ENCODE results near the gene RAD51B. TPM values are rescaled to one million over a fixed set of nuclear protein-coding genes. Genes with fewer than 3 reads are reported as not detected.

The RAD51B gene
- total RNA-seq, 1 donor from 2014 or later = 26.1 TPM

DNA sequence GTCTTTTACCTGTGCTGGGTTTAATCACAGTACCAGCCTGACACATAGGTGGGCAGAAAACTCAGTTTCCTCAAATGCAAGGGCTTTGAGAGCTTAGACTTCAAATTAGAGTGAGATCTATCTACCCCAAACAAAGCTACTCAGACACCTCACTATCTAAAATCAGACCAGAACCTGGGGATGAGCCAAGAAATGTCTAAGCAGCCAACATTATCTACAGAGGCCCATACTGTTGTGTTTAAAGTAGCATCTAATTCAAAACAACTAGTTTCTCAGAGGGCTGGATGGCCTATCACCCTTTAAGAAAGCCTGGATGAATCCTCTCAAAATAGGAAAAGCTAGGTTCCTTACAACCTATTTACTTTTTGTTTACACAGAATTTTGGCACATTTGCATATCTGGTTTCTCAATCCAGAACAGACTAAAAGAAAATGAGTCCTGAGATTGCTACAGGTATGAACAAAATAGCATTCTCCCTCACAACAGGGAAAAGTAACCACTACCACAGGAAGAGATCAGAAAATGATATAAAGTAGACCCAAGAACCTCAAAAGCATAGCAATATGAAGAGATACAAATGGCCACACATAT lies 830.9 kb downstream of the RAD51B start:
- H3K4me1 Mint-ChIP-seq (ENCODE audit: low read depth) = peaks cover 11% of the 10 kb centered on the region
- H3K4me3 Mint-ChIP-seq = no peak overlapping the region
- no peaks in the 10 kb centered on the region for H3K9me3 Mint-ChIP-seq
- H3K36me3 Mint-ChIP-seq (ENCODE audit: low read depth) = no peaks in the 10 kb centered on the region
- no peak for DNase-seq (ENCODE audit: low spot score)
- no peak overlapping the region for H3K27ac Mint-ChIP-seq
- peaks cover 3% of the 10 kb centered on the region for H3K27me3 Mint-ChIP-seq (ENCODE audit: insufficient read depth)
- intact Hi-C loops (cut with micrococcal nuclease) = no loop called here

- Mint-ChIP-seq H3K4me3 (no peak overlapping the region), H3K9me3 (no peaks in the 10 kb centered on the region), H3K27me3 (ENCODE audit: insufficient read depth) (peaks cover 3% of the 10 kb centered on the region), H3K4me1 (ENCODE audit: low read depth) (peaks cover 11% of the 10 kb centered on the region), H3K36me3 (ENCODE audit: low read depth) (no peaks in the 10 kb centered on the region), H3K27ac (no peak overlapping the region)
- DNase-seq (ENCODE audit: low spot score) = no peak
- intact Hi-C loops (cut with micrococcal nuclease) = no loop called here
Measured at GRCh38 chr14:68651075-68651474, 831.5 kb downstream of the RAD51B start.

DNA sequence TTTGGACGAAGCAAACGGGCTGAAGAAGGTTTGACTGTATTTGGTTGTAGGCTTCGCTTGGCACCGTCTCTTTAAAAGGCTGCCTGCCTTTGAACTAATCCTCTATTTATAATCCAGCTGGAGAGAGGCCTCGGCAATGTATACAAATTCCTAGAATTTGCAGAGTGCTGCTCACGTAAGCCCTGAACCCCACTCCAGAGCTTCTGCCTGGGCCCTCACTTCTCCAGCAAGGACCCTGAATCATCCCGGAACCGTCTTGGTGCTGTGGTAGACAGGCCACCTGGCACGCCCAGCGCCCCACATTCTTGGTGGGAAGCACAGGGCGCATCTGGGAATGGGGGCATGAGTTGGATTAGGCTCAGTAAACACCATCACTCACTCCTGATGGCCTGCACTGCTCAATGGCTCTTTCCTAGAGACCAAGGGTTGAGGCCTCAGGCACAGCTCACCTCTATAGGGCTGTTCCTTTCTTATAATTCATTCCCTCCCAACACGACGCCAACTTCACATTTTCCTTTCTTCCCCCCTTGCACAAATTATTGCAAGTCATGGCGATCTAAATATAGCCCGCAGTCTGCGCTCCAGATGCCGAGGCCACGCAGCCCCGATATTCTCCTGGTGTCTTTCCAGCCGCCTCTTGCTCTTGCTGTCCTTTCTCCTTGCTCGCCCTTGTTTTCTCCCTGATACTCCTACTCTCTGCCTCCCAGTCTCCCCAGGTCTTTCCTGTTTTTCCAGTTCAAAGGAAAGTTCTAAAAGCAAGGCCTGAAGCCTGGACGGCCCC lies 832.3 kb downstream of the RAD51B start:
- Mint-ChIP-seq H3K27me3 (ENCODE audit: insufficient read depth) (no peaks in the 10 kb centered on the region), H3K9me3 (no peaks in the 10 kb centered on the region), H3K27ac (no peak overlapping the region), H3K36me3 (ENCODE audit: low read depth) (no peaks in the 10 kb centered on the region), H3K4me3 (no peak overlapping the region), H3K4me1 (ENCODE audit: low read depth) (peaks cover 11% of the 10 kb centered on the region)
- no peak for DNase-seq (ENCODE audit: low spot score)
- intact Hi-C loops (cut with micrococcal nuclease) = no loop called here

- Mint-ChIP-seq H3K9me3 (no peaks in the 10 kb centered on the region), H3K4me1 (ENCODE audit: low read depth) (peaks cover 11% of the 10 kb centered on the region), H3K27me3 (ENCODE audit: insufficient read depth) (no peaks in the 10 kb centered on the region), H3K4me3 (no peak overlapping the region), H3K36me3 (ENCODE audit: low read depth) (no peaks in the 10 kb centered on the region), H3K27ac (no peak overlapping the region)
- DNase-seq (ENCODE audit: low spot score) = no peak
- intact Hi-C loops (cut with micrococcal nuclease) = no loop called here
Measured at GRCh38 chr14:68652433-68652690, 832.8 kb downstream of the RAD51B start.

DNA sequence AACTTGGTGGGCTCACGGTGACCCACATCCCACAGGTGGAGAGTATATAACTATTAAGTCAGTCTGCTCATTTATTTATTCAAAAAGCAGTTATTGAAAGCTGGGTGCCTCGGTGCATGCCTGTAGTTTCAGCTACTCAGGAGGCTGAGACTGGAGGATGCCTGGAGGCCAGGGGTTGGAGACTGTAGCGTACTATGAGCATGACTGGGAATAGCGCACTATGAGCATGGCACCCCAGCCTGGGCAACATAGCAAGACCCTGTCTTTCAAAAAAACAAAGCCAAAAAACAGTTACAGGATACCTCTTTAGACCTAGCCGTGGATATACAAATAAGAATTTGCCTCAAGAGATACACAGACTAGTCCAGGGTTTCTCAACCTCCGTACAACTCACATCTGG lies 833.5 kb downstream of the RAD51B start:
- no peak for DNase-seq (ENCODE audit: low spot score)
- intact Hi-C loops (cut with micrococcal nuclease) = no loop called here
- Mint-ChIP-seq H3K4me1 (ENCODE audit: low read depth) (peaks cover 11% of the 10 kb centered on the region), H3K4me3 (no peak overlapping the region), H3K9me3 (no peaks in the 10 kb centered on the region), H3K36me3 (ENCODE audit: low read depth) (no peaks in the 10 kb centered on the region), H3K27ac (no peak overlapping the region), H3K27me3 (ENCODE audit: insufficient read depth) (no peaks in the 10 kb centered on the region)

DNA sequence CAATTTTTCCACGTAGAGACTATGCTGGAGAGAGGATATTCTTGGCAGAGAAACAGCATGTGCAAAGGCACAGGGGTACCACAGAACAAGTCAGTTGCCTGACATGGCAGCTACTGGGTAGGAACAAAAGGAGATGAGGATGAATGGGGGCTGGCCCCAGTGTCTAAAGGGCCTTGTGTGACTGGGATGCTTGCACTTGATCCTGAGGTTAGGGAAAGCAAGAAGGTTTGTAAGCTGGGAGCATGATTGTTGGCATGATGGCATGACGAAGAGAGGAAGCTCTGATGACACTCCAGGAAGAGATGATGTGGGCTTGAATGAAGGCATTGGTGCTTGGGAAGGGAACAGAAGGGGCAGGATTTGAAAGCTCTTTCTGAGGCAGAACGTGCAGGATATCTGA lies 834.2 kb downstream of the RAD51B start:
- H3K9me3 Mint-ChIP-seq = no peaks in the 10 kb centered on the region
- DNase-seq (ENCODE audit: low spot score) = no peak
- no peak overlapping the region for H3K4me3 Mint-ChIP-seq
- no peaks in the 10 kb centered on the region for H3K36me3 Mint-ChIP-seq (ENCODE audit: low read depth)
- H3K27me3 Mint-ChIP-seq (ENCODE audit: insufficient read depth) = peaks cover 1% of the 10 kb centered on the region
- intact Hi-C loops (cut with micrococcal nuclease) = no loop called here
- H3K4me1 Mint-ChIP-seq (ENCODE audit: low read depth) = peaks cover 11% of the 10 kb centered on the region
- no peak overlapping the region for H3K27ac Mint-ChIP-seq

- H3K4me3 Mint-ChIP-seq = no peak overlapping the region
- H3K4me1 Mint-ChIP-seq (ENCODE audit: low read depth) = peaks cover 11% of the 10 kb centered on the region
- H3K27ac Mint-ChIP-seq = no peak overlapping the region
- intact Hi-C loops (cut with micrococcal nuclease) = no loop called here
- no peak for DNase-seq (ENCODE audit: low spot score)
- peaks cover 1% of the 10 kb centered on the region for H3K27me3 Mint-ChIP-seq (ENCODE audit: insufficient read depth)
- H3K36me3 Mint-ChIP-seq (ENCODE audit: low read depth) = no peaks in the 10 kb centered on the region
- no peaks in the 10 kb centered on the region for H3K9me3 Mint-ChIP-seq
Measured at GRCh38 chr14:68654471-68654941, 834.9 kb downstream of the RAD51B start.

- Mint-ChIP-seq H3K4me3 (no peak overlapping the region), H3K36me3 (ENCODE audit: low read depth) (no peaks in the 10 kb centered on the region), H3K9me3 (no peaks in the 10 kb centered on the region), H3K4me1 (ENCODE audit: low read depth) (peaks cover 11% of the 10 kb centered on the region), H3K27ac (no peak overlapping the region), H3K27me3 (ENCODE audit: insufficient read depth) (peaks cover 1% of the 10 kb centered on the region)
- intact Hi-C loops (cut with micrococcal nuclease) = no loop called here
- DNase-seq (ENCODE audit: low spot score) = no peak
Measured at GRCh38 chr14:68655021-68655831, 835.6 kb downstream of the RAD51B start.

- no peak for DNase-seq (ENCODE audit: low spot score)
- H3K36me3 Mint-ChIP-seq (ENCODE audit: low read depth) = no peaks in the 10 kb centered on the region
- H3K27me3 Mint-ChIP-seq (ENCODE audit: insufficient read depth) = peaks cover 3% of the 10 kb centered on the region
- H3K9me3 Mint-ChIP-seq = no peaks in the 10 kb centered on the region
- peaks cover 7% of the 10 kb centered on the region for H3K4me1 Mint-ChIP-seq (ENCODE audit: low read depth)
- intact Hi-C loops (cut with micrococcal nuclease) = no loop called here
- no peak overlapping the region for H3K27ac Mint-ChIP-seq
- no peak overlapping the region for H3K4me3 Mint-ChIP-seq
Measured at GRCh38 chr14:68655911-68656316, 836.3 kb downstream of the RAD51B start.

DNA sequence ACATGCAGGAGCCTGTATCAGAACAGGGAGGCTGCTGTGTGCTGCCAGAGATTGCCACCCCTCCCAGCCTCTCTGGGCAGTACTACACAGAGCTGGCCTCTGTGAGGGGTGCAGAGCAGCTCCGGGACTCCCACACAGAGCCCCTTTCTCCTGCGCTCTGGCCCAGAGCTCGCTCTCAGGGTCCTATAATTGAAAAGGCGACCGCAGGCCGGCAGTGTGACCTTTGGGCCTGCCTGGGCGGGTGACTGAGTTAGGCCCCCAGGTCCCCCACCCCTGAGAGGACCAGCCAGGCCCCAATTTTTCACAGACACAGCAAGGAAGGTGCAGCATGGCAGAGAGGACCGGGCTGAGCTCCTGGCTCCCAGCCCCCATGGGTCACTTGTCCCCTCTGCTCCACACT lies 836.9 kb downstream of the RAD51B start:
- intact Hi-C loops (cut with micrococcal nuclease) = no loop called here

GRCh38 chr14:68657300-68658028 lies 837.9 kb downstream of the RAD51B start:
- peaks cover 15% of the 10 kb centered on the region for H3K4me1 Mint-ChIP-seq (ENCODE audit: low read depth)
- peaks cover 4% of the 10 kb centered on the region for H3K27me3 Mint-ChIP-seq (ENCODE audit: insufficient read depth)

More for the DNA sequence above, 836.9 kb downstream of the RAD51B start:
- Mint-ChIP-seq H3K27ac (no peak overlapping the region), H3K36me3 (ENCODE audit: low read depth) (no peaks in the 10 kb centered on the region), H3K9me3 (no peaks in the 10 kb centered on the region), H3K4me1 (ENCODE audit: low read depth) (peaks cover 5% of the 10 kb centered on the region), H3K4me3 (no peak overlapping the region), H3K27me3 (ENCODE audit: insufficient read depth) (peaks cover 4% of the 10 kb centered on the region)
- DNase-seq (ENCODE audit: low spot score) = no peak

DNA sequence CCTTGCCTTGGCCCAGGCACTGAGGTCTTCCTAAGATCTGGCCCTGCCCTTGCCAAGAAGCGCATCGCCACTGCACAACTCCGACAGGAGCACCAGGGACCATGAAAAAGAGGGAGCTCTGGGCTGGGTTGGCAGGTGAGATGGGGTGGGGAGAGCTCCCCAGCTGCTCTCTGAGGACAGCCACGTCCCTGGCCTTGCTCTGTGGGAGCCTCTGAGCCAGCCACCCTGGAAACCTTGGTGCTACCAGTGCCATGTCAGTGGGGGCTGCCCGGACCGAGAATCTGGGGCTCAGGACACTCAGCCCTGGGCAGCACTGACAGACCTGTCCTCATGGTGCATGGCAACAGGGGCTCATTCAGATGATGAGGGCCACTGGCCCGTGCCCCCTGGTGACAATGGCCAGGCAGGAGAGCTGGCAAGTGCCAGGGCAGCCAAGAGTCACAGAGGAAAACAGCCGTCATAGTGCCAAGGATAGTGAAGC lies 838.5 kb downstream of the RAD51B start:
- peaks cover 5% of the 10 kb centered on the region for H3K36me3 Mint-ChIP-seq (ENCODE audit: low read depth)
- intact Hi-C loops (cut with micrococcal nuclease) = no loop called here
- no peak for DNase-seq (ENCODE audit: low spot score)
- H3K4me1 Mint-ChIP-seq (ENCODE audit: low read depth) = peaks cover 21% of the 10 kb centered on the region
- peaks cover 6% of the 10 kb centered on the region for H3K9me3 Mint-ChIP-seq
- H3K27me3 Mint-ChIP-seq (ENCODE audit: insufficient read depth) = peaks cover 4% of the 10 kb centered on the region
- H3K4me3 Mint-ChIP-seq = no peak overlapping the region
- no peak overlapping the region for H3K27ac Mint-ChIP-seq

More at GRCh38 chr14:68657300-68658028, 837.9 kb downstream of the RAD51B start:
- Mint-ChIP-seq H3K36me3 (ENCODE audit: low read depth) (peaks cover 5% of the 10 kb centered on the region), H3K4me3 (no peak overlapping the region), H3K9me3 (peaks cover 6% of the 10 kb centered on the region), H3K27ac (no peak overlapping the region)
- DNase-seq (ENCODE audit: low spot score) = no peak
- intact Hi-C loops (cut with micrococcal nuclease) = no loop called here
